GM18519 (cell line): ENCODE results near the gene METAP1D.
"Not testable (repeated sequence)": the region's sequence is repeated elsewhere in the genome, so short reads cannot be mapped to it uniquely, and the experiment has no call there.

Experiments
- ATAC-seq: cut with Tn5 transposase; IDR thresholded peaks from one replicate; pipeline ENCODE4 v1.9.1; 2021; ENCODE audit warnings: mild to moderate bottlenecking, moderate library complexity; ENCODE audit not compliant: unreplicated experiment, low FRiP score

Gene METAP1D

GRCh38 chr2:171999604-172000469 is at the start of gene METAP1D:
Gene METAP1D, plus strand, starts transcription at chr2:171999953. Its CDS starts 17 bp downstream, at chr2:171999970.
- ATAC-seq, result peak; percentile 87

GRCh38 chr2:171952276-171952675 is 47.5 kb upstream of the METAP1D start:
- no peak for ATAC-seq

- ATAC-seq, result no peak
These were observed 47.0 kb upstream of the METAP1D start for GRCh38 chr2:171952748-171953147.

- no peak for ATAC-seq
These were observed 43.5 kb upstream of the METAP1D start for GRCh38 chr2:171956135-171956825.

DNA sequence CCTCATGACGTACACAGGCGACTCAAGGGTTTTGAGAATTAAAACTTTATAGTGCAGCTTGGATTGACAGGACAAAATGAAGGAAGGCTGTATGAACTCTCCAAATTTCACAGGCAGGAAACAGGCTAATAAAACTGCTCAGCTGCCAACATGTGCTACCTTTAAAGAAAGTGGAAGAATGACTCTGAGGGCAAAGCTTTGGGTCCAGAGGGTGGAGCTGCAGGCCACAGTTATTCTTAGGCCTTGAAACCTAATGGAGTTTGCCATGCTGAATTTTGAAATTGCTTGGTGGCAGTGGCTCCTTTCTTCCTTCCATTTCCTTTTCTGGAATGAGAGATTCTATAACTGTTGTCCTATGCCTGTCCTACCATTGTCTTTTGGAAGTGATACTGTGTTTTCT is 42.7 kb upstream of the METAP1D start:
- ATAC-seq, result no peak

GRCh38 chr2:171958475-171958874 is 41.3 kb upstream of the METAP1D start:
- no peak for ATAC-seq

DNA sequence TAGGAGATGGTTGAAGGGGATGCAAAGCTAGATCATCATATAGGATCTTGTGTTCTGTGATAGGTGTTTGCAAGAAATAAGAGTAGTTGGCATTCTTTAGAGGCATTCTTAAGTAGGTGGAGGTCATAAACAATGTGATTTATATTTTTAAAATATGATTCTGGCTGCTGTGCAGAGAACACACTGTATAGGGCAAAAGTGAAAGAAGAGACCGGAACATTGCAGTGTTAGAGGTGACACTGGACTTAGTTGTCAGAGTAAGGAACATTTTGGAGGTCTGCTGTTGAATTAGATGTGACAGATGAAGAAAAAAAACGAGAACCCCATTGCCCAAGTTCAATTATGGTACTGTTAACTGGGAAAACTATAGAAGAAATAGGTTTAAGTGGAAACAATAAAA is 39.8 kb upstream of the METAP1D start:
- ATAC-seq, result no peak

- no peak for ATAC-seq
These were observed 39.2 kb upstream of the METAP1D start for GRCh38 chr2:171960570-171960969.

DNA sequence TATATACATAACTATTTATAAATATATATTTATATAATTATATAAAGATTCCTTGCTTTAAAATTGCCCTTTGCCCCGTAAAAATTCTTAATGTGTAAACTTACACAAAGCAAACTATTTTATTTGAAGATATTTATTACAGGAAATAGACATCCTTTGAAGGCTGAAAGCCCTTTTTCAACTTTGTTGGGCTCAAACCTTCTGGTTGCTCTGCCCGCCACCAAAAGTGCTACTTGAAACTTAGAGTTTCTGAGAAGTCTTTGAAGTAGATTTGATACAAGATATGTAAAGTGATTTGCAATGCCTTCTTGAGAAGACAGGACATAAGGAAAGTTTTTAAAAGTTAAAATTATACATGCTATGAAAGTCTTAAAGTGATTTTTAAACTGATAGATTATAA is 36.6 kb upstream of the METAP1D start:
- ATAC-seq, result no peak

DNA sequence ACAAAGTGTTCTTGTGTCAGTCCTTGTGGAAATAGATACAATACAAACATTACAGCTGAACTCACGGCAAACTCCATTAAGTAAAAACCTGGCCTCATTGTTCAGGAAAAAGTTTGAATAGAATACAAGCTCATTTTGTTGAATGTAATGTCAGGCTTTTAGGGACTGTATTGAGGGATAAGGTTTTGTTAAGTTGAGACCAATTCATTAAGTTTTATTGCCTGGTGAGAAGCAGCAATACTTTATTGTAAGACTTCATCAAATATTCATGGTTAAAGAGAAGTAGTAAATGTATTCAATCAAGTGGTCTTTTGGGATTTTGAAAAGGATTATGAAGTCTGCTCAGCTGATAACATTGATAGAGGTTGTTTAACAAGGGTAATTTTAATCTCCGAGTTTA is 35.4 kb upstream of the METAP1D start:
- ATAC-seq, result no peak

DNA sequence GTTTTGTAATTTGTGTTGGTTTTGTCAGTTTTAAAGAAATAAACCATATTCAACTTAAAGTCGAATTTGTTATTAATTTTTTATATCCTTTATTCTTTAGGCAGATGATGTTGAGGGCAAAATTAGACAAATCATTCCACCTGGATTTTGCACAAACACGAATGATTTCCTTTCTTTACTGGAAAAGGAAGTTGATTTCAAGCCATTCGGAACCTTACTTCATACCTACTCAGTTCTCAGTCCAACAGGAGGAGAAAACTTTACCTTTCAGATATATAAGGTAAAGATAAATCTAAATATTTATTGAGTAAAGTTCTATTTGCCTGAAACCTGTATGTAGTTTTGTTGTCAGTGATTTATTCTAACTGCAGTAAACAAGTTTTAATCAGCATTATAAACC is 34.5 kb upstream of the METAP1D start:
- ATAC-seq, result no peak

GRCh38 chr2:171965661-171966060 is 34.1 kb upstream of the METAP1D start:
- no peak for ATAC-seq

DNA sequence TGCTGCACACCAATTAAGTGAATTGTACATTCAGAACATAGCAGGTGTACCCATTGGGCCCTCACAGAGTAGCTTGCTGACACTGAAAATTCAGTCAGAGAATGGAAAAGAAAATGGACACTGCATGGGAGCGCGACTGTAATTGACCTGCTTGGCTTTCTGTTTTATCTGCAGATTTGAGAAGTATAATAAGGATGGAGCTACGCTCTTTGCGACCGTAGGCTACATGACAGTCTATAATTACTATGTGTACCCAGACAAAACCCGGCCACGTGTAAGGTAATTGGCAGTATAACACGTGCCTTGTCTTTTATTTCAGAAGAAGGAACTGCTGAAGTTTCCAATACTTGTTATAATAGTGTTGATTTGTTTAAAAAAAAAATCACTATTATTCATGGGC is 33.5 kb upstream of the METAP1D start:
- no peak for ATAC-seq

GRCh38 chr2:171966688-171967087 is 33.1 kb upstream of the METAP1D start:
- ATAC-seq, result no peak

- ATAC-seq, result no peak
These were observed 31.2 kb upstream of the METAP1D start for GRCh38 chr2:171968509-171968908.

- no peak for ATAC-seq
These were observed 27.3 kb upstream of the METAP1D start for GRCh38 chr2:171972329-171972982.

DNA sequence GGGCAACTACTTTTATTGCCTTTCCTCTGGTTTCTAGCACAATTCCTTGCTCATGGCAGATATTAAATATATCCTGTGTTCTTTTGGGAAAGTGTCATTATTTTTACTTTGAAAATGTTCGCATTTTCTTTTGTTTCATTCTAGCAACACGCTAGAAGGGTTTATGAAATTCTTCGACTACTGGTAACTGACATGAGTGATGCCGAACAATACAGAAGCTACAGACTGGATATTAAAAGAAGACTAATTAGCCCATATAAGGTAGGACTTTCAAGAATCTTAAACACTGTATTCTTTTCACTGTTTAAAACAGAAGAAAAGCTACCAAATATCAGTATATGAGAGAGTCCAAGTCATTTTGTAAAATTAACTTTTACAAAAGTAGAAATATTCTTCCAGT is 20.6 kb upstream of the METAP1D start:
- no peak for ATAC-seq

GRCh38 chr2:171983924-171984323 is 15.8 kb upstream of the METAP1D start:
- ATAC-seq, result not testable (repeated sequence)

- ATAC-seq, result no peak
These were observed 14.7 kb upstream of the METAP1D start for GRCh38 chr2:171985076-171985475.

GRCh38 chr2:171986778-171987177 is 13.0 kb upstream of the METAP1D start:
- ATAC-seq, result no peak

DNA sequence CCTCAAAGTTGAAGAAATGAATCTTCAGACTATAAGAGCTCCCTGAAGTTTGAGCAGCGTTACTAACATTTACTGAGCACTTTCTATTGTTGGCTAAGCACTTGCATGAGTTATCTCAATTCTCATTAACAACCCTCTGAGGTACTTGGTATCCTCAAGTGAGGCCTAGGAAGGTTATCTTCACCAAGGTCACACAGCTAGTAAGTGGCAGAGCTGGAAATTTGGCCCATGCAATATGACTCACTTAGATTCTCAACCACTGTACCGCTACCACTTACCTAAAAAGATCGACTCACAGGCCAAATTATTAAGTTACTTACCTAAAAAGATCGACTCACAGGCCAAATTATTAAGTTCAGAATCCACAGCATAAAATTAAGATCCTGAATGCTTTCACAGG is 8.7 kb upstream of the METAP1D start:
- ATAC-seq, result no peak
